ENCODE results near the gene ITIH3.

ITIH3 gene

DNA sequence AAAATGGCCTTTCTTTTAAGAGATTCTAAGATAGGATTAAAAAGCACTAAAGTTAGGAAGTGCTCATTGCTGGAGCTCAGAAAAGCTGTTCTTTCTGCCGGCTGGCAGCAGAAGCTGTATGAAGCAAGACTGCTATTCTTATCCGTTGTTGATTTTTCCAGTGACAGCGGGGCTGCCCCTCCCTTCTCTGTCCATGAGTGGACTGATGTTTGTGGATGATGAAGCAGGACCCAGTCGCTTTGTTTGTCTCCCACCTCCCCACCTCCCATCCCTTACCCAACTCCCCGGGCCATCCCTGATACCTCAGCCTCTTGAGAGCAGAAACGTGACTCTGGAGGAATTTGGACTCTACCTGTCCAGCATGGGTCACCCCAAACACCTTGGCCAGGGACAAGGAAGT is 50.6 kb downstream of the ITIH3 start:
- no peak for DNase-seq

GRCh38 chr3:52845691-52846431 is 51.3 kb downstream of the ITIH3 start:
- DNase-seq, result no peak

- DNase-seq, result no peak
These were observed 51.9 kb downstream of the ITIH3 start for GRCh38 chr3:52846432-52846965.

GRCh38 chr3:52847241-52847640 is 52.6 kb downstream of the ITIH3 start:
- no peak for DNase-seq

GRCh38 chr3:52847726-52848125 is 53.1 kb downstream of the ITIH3 start:
- no peak for DNase-seq

GRCh38 chr3:52848617-52849016 is 54.0 kb downstream of the ITIH3 start:
- no peak for DNase-seq

DNA sequence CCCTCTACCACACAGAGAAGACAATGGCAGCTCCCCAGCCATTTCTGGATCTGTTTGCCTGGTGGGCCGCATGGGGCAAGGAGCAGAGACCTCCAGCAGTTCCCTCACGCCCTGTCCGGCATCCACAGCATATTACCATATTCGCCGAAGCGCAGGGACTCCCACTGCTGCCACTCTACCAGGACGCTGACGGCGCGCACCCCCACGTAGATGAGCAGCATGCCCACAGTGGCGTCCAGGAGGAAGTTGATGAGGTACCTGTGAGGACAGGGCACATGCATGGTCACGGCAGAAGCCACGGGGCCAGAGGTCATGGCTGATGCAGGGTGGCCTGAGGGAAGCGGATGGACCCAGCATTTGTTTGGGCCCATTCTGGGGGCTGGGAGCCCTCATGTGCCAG is 55.1 kb downstream of the ITIH3 start:
- DNase-seq, result no peak

DNA sequence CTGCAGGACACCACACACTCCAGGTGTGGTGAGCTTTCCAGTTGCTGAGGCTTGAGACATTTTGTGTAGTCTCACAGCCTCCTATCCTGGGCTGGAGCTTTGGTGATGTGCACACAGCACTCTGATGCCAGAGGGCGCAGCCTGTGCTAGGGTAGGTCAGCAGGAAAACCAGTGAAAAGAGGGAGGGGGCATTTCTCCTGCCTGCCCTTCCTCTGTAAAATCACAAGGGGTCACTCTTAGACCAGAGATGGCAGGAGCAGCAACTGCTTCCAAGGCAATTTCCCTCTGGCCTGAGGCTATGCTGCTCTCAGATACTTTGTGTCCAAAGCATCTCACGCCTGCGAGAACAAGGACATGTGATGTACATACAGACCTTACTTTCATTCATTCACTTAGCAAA is 56.8 kb downstream of the ITIH3 start:
- DNase-seq, result peak; percentile 12

DNA sequence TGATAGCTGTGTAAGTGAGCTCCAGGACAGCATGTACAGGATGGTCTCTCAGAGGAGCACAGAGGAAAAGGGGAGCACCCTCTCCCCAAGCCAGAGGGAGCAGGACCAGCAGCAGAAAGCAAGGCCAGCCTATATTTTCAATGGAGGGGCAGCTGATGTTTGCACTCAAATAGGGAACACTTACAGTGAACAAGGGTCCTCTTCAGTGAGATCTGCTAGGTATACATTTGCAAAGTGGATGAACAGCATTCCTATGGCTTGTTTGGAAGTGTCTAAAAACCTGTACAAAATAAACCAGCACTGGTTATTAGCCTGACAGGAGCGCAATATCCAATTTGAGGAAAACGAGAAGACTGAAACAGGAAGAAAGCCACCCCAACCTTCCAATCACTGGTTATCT is 57.8 kb downstream of the ITIH3 start:
- DNase-seq, result no peak

GRCh38 chr3:52854013-52854412 is 59.4 kb downstream of the ITIH3 start:
- no peak for DNase-seq

DNA sequence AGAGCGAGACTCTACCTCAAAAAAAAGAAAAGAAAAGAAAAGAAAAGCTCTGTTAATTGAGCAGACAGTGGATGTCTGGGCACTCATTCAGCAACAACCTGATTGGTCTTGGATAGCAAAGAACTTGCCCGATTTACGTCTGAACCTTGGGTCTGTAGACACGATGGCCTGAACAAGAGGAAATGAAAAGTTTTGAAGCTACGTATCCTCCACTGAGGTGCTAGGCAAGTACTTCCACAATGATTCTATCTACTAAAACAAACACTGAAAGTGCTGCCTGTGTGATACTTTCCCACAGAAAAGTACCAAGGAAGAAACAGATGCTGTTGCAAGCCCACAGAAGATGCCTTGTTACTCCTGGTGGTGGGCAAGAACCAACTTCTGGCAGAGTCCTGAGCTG is 62.1 kb downstream of the ITIH3 start:
- DNase-seq, result no peak

DNA sequence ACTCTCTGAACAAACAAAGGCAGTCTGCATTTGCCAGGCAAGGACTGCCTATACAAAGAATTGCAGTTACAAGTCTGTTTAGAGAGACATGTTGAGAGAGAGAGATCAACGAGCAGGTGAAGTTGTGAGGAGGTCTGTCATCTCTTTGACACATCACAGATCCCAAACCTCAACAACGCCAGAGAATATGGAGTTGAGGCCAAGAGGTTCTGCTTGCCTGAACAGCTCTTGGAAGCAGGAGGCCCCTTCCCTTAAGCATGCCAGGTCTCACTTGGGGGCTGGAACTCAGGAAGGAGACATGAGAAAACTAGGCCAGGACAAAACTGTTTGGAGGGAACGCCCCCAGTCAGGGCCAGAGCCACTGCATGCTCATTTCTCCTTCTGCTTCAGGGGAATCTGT is 62.5 kb downstream of the ITIH3 start:
- no peak for DNase-seq

- DNase-seq, result no peak
These were observed 63.3 kb downstream of the ITIH3 start for GRCh38 chr3:52857864-52858263.

Measured in NCI-H1092 (cell line).